Colon (tissue), 2 donors: ENCODE data around the gene SARDH.

ENCODE experiments used
- FAIRE-seq: peaks from 2 replicates; lab custom pipeline; 2012; peaks lifted over from hg19 to GRCh38; lab: Jason Lieb, UNC
- donor health status: control.
- donor health status: control.

Gene SARDH

DNA sequence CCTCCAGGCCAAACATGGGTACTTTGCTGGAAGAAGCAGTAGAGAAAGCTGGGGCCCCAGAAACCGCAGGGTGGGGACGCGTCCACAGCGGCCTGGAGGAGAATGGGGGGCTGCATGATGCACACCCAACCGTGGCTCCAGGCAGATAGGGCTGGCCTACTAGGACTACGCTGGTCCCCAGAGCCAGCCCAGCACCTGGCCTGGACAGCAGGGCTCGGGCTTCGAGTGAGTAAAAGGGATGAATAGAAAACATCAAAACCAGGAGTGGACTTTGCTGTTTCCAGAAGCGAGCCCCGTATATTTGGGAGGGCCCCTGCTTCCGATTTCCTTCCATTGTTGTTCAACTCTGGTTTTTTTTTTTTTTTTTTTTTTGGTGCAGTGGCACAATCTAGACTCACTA lies 71.3 kb downstream of the SARDH start:
- FAIRE-seq: no peak

DNA sequence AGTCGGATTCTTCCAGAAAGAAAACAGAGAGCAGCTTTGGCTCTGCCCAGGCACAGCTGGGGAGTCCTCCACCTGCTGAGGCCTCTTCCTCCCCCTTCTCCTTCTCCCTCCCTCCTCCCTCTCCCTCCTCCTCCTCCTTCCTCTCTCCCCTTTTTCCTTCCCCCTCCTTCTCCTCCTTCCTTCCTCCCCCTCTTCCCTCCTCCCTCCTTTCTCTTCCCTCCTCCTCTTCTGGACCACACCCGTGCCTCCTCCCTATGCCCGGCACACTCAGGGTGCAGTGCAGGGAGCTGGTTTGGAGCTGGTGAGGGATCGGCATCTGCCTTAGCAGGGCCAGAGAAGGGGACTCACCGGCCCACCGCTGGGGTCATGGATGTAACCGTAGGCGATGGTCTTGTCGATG lies 71.8 kb downstream of the SARDH start:
- FAIRE-seq: no peak

DNA sequence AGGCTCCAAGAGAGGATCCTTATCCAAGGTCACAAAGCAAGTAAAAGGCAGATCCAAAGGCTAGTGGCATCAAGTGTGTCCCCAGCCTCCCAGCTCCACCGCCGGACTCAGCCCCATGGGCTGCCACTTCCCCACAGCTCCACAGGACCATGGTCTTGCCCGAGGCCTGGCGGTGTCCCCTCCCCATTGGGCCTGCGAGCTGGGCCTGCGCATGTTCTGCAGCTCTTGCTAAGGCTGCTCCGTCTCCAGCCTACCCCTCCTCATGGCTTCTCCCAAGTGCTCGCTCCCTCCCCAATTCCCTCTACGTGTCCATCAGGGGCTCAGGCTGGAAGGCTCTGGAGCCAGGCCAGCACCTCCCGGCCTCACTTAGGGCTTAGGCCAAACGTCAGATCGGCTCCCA lies 72.6 kb downstream of the SARDH start:
- FAIRE-seq: no peak

DNA sequence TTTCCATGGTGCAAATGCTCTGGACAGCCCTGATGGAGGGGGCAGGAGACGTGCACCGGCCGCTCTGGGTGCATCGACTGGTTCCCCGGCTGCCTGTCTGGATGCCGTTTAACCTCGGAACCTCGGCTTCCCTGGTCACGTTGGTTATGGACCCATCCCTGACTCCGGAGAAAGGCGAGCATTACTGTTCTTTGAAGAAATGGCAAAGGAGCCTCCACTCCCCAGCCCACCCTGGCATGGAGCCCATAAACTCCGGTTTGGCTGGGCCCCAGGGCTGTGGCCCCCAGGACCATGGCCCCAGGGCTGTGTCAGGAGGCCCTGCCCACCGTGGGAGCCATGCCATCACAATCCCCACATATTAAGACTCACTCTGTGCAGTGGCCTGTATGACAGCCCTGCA lies 73.1 kb downstream of the SARDH start:
- no peak for FAIRE-seq

DNA sequence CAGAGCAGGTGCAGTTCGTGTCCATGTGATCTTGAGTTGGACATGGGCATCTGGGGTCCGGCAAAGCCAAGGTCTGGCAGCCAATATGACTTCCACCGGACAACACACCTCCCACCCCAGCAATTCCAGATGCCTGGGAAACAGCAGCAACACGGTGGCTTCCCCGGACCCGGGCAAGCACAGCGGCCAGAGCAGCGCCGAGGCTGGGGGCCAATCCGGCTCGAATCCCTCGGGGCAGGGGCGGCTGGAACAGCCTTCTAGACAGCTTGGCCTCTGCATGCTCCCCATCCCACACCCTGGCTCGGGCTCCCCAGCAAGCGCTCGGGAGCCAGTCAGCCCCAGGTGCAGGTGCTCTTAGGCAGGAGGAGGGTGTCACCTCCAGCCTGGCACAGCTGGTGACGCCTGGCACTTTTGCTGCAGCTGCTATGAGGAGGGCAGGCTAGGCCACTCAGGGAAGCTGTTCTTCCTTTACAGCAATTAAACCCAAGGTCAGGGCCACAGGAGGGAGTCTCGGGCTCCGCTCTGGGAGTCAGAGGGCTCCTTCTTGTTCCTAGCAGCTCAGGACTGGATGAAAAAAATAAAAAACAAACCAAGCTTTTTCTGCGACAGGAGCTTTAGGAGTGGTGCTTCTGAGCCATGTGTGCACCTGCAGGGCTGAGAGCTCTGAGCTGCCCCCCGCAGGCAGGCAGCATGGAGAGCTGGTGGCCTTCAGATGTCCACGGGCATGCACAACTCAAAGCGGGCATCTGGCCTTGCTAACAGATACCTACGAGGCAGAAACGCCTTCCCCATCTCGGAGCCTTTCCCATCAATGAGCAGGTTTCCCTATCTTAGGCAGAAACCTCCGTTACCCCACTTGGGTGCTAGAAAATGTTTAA lies 73.7 kb downstream of the SARDH start:
- FAIRE-seq: no peak

DNA sequence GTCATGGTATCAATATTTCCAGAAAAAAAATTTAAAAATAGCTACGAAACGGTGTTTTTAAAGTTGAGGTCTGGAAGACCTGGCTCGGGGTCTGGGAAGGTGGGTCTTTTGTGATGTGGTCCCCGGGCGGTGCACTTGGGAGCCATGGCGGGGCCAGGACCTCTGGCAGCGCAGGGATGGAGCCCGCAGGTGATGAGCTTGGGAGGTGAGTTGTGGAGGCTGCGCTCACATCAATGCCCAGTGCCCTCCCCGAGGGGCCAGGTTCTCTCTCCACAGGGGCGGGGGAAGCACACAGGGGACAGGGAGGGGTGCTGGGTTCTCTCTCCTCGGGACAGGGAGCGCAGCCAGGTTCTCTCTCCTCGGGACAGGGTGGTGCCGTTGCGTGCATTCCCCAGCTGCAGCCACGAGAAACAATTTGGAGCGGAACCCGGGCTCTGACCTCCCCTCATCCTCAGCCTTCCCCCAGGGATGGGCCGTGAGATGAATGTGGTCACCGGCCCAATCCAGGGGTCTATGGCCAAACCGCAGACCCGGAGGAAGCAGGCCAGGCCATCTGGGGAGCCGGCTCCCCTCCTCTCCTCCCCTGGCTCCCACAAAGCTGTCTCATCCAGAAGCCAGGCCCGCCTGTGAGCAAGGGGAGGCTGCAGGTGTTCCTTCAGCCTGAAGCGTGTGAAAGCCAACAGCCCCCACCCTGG lies 76.2 kb downstream of the SARDH start:
- no peak for FAIRE-seq

DNA sequence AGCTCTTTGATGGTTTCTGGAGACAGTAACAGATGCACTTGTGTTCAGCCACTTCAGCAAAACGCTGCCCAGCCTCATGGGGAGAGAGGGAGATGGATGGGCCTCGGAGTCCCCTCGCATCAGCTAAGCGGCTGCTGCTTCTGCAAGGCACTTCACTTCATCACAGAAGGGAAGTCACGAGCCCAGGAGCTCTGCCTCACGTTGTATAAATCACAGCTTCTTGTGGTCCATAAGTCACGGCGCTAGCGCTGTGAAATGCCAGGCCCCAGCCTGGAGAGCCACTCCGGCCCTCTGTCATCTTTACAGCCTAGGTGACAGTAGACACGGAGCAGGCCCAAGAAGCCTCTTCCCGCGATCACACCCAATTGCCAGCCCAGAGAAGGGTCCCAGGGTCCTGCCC lies 78.6 kb downstream of the SARDH start:
- FAIRE-seq: no peak

DNA sequence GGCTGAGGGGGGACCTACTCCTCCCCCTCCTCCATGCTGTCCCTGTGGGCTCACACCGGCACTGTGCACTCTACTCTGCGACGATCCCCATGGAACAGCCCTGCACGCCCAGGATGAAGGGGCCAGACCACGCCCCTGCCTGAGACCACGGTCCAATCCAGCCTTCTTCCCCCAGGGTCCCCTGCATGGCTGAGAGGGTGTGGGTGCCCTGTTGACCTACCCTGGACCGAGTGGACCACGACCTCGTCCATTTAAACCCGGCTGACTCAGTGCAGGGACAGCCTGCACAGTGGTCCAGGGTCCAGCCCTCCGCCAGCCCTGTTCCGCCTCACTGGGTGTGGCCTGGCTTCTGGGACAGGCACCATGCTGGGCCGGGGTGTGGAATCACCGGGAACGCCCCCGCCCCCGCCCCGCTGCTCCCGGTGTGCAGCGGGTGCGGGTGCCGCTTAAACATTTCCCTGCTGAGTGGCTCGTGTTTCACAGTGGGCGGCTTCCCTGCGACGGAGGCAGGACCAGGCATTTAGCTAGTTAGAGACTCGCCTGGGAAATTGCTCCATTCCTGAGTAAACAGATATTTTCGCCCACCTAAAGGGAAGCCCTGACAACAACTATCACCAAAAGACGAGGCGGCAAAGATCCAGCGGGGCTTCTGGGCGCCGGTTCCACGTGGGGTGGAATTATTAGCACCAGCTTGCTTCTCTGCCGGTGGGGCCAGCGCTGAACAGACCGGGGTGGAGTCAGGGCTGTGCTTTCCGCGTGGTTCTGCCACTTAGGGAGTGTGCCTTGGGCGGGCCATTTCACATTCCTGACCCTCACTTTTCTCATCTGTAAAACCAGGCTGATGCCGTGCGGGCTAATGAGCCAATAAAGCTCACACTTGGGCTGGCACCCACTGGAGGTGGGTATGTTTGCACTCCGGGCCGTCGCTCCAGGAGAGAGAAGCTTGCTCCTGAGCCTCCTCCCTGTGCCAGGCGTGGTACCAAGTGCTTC lies 79.4 kb downstream of the SARDH start:
- FAIRE-seq: no peak

DNA sequence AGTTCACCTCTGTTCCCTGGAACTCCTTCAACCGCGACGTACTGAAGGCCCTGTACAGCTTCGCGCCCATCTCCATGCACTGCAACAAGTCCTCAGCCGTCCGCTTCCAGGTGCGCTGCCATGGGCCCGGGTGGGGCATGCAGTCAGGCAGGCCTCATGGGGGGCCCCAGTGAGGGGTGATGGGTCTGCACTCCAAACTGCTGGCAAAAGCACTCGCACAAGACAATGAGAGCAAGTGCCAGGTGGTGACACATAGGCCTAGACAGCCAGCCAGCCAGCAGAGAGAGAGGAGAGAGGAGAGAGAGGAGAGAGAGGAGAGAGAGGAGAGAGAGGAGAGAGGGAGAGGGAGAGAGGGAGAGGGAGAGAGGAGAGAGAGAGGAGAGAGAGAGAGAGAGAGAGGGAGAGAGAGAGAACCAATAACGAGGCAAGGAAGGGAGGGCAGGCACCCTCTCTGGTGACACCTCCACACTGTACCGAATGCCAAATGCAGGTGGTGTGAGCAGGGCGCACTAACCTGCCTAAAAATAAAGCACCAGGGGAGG lies 81.0 kb downstream of the SARDH start:
- FAIRE-seq: no peak

DNA sequence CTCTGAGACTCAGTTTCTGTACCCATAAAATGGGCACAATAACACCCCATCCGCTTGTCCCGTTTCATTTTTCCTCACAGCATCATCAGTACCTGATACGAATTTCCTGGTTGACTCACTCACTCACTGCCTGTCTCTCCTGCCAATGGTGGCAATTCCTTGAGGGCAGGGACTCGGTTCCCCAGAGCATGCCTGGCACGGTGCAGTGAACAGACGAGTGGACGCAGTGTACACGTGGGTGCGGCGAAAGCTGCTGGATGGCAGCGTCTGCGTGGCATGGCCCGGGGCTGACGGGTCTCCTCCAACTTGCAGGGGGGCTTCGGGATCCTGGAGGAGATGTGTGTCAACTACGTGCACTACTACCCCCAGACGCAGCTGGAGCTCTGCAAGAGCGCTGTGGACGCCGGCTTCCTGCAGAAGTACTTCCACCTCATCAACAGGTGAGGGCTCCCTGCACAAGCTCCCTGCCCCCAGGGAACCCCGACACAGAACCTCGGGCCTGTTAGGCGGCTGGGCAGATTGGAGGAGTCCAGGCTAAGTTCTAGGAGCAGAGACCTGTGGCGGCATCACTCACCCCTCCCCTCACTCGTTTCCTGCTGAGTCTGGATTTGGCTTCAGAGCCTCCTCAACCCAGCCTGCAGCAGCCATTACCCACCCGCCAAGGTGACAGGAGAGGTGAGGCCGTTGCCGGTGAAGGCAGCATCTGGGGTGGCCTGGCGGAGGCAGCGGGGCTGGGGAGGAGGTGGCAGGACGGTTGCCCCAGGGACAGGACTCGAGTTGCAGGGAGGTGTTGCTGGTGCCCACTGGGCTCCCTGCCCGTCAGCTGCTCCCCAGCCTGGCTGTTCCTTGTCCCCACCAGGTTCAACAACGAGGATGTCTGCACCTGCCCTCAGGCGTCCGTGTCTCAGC lies 81.7 kb downstream of the SARDH start:
- FAIRE-seq: no peak

DNA sequence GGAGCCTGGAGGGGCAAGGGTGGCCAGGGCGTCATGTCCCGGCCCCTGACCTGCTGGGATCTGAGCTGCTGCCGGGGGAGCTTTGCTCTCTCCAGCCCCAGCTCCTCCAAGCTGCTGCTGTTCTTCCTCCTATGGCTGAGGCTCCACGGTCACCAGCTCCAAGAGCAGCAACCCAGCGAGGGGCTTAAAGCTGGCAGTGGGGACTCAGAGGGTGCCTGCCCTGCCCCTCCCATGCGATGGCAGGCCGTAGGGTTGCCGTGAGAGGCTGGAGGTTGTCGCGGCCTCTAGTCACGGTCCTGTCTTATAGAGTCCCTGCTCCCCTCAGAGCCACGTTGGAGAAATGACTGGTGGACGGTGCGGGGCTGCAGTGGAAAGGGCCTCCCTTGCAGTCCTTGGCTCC lies 82.5 kb downstream of the SARDH start:
- FAIRE-seq: no peak

DNA sequence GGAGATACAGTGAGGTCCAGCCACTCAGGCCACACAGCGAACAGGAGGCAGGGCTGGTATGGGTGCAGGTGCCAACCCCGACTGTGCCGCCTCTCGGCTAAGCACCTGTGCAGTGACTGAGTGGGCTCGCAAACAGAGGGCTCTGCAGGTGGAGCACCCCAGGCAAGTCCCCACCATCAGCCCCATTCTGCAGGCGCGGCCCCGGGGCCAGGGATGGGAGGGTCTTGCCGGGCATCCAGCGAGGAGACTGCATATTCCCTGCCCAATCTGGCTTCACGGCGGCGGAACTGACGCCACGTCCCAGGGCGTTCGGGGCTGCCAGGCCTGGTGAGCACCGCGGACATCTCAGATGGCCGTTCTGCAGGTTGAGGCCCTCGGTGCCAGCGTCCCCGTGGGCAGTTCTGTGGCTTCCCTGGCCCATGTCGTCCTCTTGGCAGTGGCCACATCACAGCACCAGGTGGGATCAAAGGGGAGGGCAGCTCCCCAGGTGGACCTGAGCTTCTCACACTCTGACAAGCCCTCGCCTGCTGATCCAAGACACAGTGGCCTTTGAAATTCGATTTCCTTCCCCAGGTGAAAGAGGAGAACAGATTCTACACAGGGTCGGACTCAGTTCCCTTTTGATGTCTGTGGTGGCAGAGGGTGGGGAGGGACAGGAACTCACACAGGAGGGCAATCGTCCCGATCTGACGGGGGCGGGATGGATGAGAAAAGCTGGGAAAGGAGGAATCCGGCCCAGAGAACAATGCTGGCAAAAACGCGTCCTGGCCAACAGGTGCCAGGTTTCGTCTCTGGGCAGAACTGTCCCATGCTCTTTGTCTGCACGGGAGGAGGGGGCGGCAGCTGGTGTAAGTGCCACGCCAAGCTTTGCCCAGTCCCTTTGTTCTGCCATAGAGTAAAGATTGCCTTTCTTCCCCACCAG lies 83.2 kb downstream of the SARDH start:
- no peak for FAIRE-seq

DNA sequence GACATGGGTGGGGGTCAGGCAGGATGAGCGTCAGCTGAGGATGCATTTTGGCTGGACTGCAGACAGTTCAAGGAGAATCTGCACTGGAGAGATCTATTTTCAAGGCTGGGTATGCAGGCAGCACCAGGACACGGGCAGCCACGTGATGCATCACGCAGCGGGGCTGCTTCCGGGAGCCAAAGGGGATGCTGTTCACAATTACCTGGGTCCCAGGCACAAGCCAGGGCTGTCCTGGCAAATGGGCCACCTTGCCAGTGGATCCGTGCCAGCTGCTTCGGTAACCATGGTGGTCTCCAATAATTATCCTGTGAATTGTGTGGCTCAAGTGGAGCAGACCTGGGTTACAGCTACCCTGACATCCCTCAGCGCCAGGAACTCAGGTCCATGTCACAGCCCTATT lies 84.5 kb downstream of the SARDH start:
- FAIRE-seq: no peak

DNA sequence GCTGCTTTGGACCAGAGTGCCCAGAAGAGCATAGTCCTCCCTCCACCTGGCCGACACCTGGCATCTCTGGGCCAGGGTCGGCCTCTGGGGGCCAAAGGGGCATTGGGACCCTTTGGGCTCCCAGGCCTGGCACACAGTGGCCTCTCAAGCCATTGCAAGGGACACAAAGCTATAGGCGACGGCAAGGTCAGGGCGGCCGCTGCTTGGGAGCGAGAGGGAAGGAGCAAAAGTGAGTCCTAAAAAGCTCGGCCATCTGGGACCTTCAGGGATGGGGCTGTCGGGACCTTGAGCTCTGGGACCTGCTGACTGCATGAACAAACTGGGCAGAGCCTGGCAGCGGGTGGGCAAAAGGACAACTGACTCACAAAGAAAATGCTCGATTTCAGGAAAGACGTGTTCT lies 88.1 kb downstream of the SARDH start:
- no peak for FAIRE-seq

DNA sequence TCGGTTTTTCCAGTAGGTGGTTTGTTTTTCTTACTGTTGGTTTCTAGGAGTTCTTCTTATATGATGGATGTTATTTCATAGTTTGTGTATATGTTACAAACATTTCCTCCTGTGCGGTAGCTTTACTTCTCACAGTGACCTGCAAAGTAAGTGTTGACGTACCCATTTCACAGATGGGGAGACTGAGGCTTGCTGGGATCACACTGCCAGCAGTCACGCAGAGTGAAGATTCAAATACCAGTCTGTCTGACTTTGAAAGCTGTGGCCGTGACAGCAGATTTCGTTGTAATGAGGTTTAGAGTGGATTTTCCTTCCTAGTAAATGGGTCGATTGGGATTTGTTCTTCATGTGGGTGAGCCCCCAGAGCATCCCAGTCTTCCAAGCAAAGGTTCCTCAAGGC lies 89.0 kb downstream of the SARDH start:
- no peak for FAIRE-seq

DNA sequence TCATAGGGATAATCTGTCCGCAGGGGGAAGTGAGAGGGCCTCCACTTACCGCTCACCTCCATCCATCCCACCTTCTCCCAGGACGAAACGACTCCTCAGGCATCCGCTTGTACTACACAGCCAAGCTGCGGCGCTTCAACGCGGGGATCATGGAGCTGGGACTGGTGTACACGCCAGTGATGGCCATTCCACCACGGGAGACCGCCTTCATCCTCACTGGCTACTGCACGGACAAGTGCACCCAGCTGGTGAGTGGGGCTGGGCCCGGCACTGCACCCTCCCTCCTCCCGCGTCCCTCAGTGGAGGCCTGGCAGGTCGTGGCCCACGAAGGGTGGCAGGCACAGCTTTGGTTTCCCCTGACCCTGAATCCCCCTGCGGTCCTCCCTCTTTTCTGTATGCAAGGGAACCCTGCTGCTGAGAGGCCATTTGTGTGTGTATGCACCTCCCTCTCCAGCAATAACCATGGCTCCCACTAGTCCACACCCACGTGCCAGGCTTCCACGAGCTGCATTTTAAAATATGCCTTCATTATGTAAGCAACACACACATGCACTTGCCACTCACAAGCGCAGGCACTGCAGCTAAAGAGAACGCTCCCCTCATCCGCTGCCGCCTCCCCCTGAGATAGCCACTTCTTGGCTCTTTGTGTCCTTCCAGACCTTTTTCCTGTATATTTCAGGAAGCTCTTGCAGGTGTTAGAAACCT lies 90.2 kb downstream of the SARDH start:
- no peak for FAIRE-seq

DNA sequence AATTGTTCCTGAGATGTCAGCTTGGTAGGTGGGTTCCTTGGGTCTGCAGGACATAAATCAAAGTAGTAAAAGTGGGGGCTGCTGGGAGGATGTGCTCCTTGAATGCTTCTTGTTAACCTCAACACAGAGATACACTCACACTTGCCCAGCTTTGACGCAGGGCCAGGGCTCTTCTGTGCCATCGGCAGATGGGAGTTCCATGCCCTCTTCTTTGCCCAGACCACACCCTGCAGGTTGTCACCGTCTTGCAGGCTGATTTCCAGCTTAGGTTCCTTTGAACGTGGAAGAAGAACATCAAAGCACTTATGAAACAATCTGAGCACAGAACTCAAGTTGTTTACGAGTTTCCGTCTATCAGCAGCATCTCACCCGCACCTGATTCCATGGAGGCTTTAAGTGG lies 91.0 kb downstream of the SARDH start:
- no peak for FAIRE-seq

DNA sequence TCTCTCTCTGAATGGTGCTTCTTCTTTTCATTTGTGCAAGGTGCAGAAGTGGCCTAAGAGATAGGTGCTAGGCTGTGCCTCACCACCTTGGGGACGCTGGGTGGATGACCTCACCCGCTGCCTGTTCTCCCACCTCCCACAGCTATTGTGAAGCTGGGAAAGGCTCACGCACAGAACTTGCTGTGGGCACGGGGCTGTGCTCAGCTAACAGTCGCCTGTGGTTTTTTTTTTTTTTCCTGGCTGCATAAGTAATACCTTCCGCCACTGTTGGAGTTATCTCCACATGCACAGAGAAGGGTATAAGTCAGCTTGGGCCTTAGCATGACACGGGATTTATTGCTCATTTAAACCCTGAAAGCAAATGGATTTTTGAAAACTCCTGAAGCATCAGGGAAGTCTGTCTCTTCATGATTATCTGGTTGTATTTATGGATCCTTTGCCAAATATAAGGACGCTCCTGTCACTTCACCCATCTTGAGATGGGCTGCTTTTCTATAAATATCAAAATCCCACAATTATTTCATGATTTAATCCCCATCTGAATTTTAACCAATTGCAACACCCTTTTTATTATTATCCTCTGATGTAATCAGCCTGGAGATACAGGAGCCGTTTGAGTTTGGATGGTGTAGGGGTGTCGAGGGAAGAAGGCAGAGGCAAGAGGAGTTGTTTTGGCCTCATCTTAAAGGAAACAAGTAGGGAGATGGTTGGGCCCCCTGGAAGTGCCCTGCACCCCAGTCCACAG lies 93.0 kb downstream of the SARDH start:
- no peak for FAIRE-seq
